ENCODE measurements around the gene CCDC91.

The CCDC91 gene, protein sequence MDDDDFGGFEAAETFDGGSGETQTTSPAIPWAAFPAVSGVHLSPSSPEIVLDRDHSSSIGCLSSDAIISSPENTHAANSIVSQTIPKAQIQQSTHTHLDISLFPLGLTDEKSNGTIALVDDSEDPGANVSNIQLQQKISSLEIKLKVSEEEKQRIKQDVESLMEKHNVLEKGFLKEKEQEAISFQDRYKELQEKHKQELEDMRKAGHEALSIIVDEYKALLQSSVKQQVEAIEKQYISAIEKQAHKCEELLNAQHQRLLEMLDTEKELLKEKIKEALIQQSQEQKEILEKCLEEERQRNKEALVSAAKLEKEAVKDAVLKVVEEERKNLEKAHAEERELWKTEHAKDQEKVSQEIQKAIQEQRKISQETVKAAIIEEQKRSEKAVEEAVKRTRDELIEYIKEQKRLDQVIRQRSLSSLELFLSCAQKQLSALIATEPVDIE

DNA sequence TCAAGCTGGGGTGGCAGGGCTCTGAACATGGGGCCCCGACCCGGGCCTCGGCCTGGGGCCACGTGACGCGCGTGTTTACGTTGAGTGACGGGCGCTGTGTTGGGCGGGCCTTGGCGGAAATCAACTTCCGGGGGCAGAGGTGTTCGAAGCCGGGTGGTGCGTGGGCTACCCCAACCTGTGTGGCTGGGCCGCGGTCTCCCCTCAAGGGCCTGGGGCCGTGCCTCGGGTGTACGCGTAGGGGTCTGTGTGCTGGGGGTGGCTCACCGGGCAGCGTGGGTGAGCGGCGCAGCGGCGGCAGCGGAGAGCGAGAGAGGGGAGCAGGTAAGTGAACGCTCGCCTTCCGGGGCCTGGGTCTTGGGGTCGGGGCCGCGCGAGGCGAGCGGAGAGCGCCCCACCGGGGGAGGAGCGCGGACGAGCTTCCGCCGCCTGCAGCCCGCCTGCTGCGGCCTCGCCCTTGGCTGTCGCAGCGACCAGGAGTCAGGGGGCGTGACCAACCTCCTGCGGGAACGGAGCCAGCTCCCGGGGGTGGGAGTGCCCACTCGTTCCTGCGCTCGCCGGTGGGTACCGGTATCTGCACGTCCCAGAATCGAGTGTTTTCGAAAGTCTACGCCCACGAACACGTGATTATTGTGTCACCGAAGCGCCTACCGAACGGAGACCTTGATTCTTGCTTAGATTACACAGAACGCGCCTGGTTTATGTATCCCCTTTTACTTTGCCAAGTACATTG, at the start of gene CCDC91:
Gene CCDC91, plus strand, starts transcription at position 136 of the 730 bp plus-strand sequence. CDS start 66,760 bp downstream, outside the sequence.
- peak; percentile 41 for DNase-seq

DNA sequence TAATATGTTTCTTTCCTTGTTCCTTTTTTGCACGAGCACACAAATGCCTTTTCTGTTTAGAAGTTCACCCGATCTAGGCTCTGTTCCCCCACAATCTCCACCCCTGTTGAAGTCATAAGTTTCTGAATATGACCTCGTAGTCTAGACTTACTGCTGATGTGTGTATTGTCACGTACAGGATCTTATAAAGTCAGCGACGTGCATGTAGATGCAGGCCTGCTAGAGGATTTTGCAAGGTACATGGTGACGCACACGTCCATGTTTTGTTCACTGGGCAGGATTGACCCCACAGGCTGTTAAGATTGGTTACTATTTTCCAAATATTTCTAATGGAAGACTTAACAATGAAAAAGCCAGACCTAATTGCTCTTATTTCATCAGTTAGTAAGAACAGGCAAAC, 46.2 kb upstream of the CCDC91 start:
- no peak for DNase-seq

DNA sequence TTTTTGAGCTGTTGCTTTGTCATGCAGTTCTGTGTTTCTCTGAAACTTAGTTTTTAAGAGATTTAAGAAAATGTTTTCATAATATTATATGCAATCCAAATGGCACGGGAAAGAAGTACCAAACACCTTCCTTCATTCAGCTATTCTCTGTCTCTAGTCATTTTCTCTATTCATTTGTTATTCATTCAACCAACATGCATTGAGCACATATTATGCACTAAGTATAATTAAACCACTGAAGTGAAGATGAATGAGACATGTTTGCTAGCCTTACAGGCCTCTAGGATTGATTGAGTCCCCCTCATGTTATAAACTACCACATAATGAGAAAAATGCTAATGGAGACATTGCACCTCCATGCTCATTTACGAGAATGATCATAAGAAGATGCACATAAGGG, 45.7 kb upstream of the CCDC91 start:
- no peak for DNase-seq

DNA sequence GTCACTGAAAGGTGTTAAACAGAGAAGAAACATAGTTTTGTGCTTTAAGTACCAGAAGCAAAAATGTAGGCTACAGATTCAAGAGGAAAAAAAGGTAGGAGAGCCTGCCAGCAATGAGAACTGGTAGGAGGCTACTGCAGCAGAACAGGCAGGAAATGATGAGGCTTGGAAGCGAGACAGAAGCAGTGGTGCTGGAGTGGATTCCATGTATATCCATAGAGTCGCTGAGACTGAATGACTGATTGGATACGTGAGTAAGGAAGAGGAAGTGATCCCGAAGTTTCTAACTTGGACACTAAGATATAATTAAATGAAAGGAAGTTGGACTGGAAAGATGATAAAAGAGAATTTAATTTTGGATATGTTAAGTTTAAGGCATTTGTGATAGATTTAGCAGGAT, 45.0 kb upstream of the CCDC91 start:
- no peak for DNase-seq

DNA sequence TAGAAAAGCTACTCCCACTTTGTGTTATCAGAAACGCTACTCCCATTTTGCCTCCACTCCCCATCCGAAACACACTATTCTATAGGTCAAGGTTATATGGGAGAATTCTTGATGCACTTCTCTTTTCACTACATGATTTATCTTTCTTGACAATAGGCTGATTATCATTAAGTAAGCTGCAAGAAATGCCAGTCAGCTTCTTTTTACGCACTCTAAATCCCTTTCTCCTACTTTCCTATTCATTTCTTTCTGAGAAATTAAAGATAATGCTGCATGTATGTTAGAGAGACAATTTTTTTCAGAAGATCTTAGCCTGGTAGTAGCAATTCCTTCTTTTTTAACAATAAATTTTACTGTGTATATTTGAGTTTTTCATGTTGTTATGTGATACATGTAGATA, 41.0 kb upstream of the CCDC91 start:
- DNase-seq, result no peak

DNA sequence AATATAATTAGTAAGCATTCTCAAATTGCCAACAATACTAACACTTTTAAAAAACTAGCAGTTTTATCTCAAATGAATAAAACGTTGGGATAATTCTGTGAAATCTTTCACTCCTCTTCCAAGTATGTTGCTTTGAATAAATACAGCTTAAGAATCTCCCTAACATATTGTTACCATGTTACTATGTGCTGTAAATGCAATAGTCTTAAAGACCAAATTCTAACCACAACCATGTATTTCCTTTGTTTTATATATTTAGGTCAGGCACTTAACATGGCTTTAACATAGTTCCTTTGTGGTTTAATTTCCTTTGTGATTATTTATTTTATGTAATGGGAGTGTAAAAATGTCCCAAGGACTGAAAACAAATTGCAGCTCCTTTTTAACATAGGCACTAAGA, 33.9 kb upstream of the CCDC91 start:
- no peak for DNase-seq

DNA sequence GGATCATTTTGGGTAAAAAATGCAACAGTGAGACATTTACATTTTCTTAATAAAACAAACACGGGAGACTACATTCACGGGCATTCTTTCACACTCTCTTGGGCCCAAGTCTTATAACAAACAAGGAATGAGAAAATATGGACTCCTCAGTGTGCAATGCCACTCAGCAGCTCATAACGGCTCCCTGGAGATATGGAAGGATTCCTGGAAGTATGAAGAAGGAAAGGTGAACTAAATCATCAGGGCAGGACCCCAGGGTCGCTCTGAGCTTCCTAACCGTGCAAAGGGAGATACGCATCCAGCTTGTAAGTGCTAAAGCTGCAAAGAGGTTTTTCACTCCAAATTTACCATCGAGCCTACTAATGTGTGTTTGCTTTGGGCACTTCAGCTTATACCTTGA, 33.5 kb upstream of the CCDC91 start:
- no peak for DNase-seq

DNA sequence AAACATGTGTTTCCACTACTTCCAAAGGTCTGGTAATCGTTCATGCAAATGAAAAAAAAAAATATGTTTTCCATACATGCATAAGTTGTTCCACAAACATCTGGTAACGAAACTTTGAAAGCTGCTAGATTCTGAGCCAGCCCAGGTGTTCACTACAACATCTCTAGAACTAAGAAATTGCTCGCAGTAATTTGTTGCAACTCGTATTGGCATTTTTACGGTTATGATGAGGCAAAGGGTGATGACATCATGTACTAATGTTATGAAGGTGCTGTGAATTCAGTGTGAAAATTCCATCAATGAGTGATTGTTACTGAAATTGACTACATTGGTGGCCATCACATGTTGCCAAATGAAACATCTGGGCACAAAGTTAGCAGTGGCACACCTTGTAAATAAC, 31.9 kb upstream of the CCDC91 start:
- no peak for DNase-seq

DNA sequence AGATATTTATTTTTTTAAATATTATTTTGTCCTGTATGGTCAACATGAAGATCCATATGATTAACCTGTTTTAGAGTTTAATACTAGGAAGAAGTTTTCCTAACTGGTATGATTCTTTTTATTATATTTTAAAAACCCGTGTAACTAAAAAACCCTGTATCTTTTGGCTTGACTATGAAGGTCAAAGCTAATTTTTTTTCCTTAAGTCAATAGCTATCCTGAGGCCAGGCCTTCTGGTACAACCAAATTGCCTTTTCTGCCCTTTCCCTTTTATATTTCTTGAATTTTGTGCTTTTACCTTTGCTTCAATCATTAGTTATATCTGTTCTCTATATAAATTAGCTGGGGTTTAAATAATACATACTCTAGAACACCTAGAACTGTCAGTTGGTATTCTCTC, 30.6 kb upstream of the CCDC91 start:
- DNase-seq, result no peak

DNA sequence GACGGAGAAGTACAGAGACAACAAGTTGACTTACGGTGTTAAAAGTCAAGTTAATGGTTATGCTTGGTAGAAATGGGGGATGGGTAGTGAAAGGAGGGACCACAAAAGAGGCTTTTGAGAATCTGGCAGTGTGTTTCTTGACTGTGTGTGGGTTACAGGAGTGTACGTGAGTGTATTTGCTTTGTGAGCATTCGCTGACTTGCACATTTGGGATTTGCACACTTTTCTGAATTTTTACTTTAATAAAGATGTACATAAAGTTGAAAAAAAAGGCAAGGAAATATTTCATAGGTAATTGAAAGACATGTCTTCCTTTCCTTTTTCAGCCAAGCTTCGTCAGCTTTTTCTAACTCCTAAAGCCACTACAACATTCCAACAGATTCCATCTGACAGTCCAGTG, 28.6 kb upstream of the CCDC91 start:
- DNase-seq, result no peak

DNA sequence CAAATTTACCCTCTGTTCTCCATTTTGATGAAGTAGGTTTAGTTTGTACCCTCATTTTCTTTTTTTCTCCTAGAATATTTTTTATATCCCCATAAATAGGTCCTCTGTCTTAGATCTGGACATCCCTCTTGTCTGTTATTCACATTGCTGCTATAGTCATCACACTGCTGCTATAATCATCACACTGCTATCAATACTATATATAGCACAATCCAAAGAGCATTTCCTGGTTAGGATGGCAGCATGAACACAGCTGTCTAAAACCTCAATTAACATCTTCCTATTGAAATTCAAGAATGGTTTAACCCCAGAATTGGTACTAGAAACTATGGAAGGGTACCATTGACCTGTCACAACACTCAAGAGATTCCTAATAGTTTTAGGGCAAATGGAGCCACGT, 27.6 kb upstream of the CCDC91 start:
- no peak for DNase-seq

DNA sequence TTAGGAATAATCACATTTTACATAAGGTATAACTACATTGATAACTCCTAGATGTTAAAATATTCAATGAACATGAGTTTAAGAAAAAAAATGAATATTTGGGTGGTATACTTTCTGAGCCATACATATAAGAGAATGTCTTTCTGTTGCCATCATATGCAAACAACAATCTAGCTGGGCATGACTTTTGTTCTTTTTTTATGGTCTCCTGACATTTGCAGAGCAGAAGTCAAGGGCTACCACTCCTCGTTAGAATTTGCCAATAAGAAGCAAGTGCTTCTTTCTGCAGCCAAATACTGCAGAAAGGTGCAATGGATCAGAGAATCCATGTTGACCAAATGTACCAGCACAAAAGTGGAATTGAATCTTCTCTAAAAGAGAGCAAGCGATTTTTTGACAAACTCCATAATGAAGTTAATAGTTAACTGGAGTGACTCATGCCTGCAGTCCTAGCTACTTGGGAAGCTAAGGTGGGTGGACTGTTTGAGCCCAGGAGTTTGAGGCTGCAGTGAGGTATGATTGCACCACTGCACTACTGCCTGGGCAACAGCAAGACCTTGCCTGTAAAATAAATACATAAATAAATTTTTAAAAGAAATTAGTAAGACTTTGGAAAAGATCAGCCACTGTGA, 25.5 kb upstream of the CCDC91 start:
- no peak for DNase-seq

DNA sequence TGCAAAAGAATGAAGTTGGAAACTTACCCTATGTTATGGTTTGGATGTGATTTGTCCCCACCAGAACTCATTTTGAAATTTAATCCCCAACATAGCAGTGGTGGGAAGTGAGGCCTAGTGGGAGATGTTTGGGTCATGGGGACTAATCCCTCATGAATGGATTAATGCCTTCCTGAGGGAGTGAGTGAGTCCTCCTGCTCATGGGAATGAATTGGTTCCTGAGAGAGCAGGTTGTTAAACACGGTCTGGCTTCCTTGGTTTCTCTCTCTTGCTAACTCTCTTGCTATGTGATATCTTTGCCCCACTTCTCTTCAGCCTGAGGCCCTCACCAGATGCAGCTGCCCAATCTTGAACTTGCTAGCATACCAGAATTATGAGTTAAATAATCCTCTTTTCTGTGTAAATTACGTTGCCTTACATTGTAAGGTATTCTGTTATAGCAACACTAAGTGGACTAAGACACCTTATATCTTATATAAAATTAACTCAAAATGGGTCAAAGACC, 22.2 kb upstream of the CCDC91 start:
- no peak for DNase-seq

DNA sequence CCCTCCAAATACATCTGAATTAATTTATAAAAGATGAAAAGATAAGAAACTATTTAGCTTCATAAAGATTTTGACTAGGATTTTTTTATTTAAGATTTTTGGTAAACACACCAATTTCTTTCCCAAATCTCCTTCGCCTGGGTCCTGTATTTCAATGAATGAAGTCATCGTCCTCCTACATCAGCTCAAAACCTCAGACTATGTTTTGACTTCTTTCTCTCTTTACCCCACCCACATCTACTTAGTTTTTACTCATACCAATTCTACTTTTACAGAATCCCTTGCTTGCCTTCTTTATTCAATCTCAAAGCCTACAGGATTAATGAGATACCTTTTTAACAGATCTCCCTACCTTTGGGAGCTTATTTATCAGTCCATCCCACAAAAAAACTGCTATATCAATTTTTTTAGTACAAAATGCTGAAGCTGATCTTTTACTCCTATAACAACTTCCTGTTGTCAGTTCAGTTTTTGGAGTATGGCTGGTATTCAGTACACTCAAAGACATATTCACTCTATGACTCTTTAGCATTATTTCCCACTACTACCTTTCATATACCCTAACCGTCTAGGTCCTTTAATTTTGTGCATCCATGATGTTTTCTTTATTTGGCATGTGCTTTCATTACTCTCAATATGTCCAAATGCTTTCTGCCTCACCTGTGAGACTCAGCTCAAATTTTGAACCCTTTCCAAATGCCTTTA, 18.7 kb upstream of the CCDC91 start:
- no peak for DNase-seq

DNA sequence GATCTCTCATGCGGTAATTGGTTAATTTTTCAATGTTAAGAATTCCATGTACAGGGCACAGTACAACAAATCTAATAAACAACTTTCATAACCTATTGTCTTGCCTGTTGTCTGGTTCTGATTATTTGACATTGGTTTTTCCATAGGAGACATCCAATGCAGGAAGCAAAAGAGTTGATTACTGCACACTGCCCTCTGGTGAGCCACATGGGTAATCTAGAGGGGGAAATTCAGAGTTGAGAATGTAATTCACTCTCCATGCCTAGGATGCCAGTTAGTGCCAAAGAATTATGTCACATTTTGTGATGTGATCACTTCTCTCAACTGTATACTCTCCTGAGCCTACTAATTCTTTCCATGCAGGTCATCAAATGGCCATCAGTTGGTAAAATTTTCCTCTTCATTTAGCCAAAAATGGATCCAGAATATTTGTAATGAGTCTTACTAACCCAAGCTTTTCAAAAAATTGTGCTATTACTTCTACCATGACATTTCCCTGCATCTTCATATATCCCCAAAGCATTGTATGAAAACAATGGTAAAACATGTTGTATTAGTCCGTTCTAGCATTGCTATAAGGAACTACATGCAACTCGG, 17.7 kb upstream of the CCDC91 start:
- peak; percentile 38 for DNase-seq

DNA sequence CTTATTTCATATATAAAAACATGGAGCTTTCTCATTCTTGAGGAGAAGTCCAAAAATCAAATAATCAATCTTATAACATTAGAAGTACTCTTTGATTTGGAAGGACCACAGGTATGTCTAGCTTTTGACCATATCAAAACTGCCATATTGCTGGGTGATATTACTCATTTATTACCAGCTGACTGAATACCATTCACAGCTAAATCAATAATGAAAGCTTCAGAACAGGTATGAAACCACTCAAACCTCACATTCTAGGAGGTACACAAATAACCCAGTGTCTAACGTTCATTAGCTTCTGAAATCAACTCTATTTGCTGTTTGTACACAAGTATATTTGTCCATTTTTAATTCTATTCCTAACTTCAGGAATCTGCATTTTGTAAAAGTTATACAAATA, 16.8 kb upstream of the CCDC91 start:
- DNase-seq, result no peak

DNA sequence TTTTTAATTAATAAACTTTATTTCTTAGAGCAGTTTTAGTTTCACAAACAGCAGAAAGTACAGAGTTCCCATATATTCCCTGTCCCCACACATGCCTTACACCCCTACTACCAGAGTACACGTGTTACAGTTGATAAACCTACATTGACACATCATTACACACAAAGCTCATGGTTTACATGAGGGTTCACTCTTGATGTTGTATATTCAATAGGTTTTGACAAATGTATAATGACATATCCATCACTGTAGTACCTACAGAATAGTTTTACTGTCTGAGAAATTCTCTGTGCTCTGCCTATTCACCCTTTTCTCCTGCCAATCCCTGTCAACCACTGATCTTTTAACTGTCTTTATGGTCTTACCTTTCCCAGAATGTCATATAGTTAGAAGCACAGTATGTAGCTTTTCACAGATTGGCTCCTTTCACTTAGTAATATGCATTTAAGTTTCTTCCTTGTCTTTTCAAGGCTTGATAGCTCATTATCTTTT, 15.1 kb upstream of the CCDC91 start:
- no peak for DNase-seq

DNA sequence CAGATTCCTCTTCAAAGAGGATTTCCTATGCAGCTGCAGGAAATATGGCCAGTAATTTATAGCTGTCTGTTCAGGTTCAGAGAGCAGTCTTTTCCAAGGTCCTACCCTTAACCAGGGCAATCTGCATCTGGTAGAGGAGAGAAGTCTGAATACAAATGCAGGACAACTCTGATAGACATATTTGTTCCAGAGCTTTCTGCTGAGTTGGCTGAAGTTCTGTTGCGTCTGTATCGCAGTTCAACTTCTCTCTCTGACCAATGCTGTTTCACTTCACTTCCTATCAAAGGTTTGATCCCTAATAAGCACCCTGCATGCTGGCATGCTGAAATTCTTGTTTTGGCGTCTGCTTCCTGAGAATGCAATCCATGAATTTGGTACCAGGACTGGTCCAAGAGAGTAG, 14.0 kb upstream of the CCDC91 start:
- no peak for DNase-seq

DNA sequence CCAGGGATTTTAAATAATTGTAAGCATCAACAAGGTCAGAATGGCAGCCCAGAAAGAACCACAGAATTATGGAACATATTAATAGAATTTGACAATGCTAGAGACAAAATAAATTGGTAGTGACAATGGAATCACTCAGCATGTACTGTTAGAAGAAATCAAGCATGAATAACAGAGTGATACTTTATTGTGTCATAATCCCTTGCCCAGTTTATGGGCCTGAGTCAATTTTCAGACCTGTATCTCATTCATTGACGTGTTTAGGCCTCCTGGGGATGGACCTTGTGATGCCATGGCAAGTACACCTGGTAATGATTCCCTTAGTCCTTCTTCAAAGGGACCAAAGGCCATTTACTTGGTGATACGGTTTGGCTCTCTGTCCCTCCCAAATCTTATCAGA, 12.8 kb upstream of the CCDC91 start:
- no peak for DNase-seq

DNA sequence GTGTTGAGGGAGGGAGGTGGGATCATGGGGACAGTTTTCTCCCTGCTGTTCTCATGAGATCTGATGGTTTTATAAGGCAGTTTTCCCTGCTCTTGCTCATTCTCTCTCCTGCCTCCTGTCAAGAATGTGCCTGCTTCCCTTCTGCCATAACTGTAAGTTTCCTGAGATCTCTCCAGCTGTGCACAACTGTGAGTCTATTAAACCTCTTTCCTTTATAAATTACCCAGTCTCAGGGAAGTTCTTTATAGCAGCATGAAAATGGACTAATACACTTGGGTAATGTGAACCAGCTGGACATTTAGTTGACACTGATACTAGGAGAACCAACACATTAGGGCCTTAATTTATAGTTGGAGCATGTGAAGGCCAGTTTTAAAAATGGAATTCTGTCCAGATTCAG, 12.4 kb upstream of the CCDC91 start:
- DNase-seq, result no peak

DNA sequence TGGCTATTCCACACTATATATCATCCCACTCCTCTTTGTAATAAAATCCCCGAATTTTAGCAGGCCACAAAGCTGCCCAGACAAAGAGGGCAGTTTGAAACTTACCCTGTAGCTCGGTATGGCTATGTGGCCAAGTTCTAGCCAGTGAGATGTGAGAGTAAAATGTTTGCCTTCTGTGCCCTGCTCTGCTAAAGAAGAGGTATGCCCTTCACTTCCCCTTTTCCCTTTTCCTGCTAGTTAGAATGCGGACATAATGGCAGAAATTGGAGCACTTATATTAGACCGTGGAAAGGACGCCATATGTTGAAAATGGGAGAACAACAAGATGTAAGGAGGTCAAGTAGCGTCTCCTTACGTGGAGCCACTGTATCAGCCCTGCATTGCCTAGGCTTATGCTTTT, 11.5 kb upstream of the CCDC91 start:
- no peak for DNase-seq

DNA sequence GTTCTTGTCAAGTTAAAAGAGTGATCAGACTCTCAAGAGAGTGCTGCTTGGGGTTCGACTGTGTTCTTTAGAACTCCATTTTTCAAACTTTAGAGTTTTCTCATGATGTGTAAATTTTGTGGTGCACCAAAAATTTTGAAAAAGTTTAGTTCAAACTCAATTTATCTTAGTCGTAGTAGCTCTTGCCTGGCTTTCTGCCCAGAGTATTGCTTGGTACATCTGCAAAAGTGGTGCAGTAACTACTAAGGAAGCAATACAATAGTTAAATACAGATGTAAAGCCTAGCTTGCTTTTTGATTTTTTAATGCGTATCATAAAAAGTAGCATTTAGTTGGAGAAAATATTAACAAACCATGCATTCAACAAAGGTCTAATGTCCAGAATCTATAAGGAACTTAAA, 9.5 kb upstream of the CCDC91 start:
- no peak for DNase-seq

DNA sequence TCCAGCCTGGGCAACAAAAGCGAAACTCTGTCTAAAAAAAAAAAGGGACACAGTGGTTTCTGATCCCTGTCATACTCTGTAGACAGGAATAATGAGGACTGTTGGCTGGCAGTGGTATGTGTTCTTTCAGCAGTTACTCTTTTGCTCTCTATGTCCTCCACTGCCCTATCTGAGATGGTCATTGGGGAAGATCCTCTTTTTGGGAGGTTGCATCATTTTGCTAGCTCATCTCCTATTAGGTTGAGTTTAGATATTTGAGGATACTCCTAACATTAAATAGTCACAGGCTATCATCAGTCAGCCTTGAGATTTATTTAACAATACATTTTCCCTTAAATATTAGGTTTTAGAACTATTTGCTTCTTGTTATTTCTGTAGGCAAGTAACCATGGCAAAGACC, 5.9 kb upstream of the CCDC91 start:
- DNase-seq, result no peak
